NB4 (cell line): Measurements from ENCODE around the gene PDZRN3.

ENCODE experiments used
- DNase-seq: peaks from one replicate; pipeline ENCODE4 v3.0.0; 2010; ENCODE audit warnings: low read depth
- H3K4me3 ChIP-seq: one replicate; pipeline ENCODE4 v1.5.1; 2011; ENCODE audit warnings: mild to moderate bottlenecking, low read depth, low read length, moderate library complexity
- MYC ChIP-seq: IDR thresholded peaks from 2 replicates; pipeline ENCODE4 v1.6.1; 2011; ENCODE audit warnings: low read depth, low read length
- POLR2A ChIP-seq: IDR thresholded peaks from 2 replicates; pipeline ENCODE4 v1.6.1; 2011; ENCODE audit warnings: mild to moderate bottlenecking; ENCODE audit not compliant: insufficient read length; ENCODE audit errors: extremely low read depth
- TF ChIP-seq, protein P1 (sequence below): IDR thresholded peaks from 2 replicates; pipeline ENCODE4 v1.6.1; 2011; ENCODE audit warnings: low read depth, low read length
- TF ChIP-seq, protein P2 (sequence below): IDR thresholded peaks from one replicate; pipeline ENCODE4 v1.5.1; 2012; ENCODE audit warnings: low read depth, low read length

Gene PDZRN3

DNA sequence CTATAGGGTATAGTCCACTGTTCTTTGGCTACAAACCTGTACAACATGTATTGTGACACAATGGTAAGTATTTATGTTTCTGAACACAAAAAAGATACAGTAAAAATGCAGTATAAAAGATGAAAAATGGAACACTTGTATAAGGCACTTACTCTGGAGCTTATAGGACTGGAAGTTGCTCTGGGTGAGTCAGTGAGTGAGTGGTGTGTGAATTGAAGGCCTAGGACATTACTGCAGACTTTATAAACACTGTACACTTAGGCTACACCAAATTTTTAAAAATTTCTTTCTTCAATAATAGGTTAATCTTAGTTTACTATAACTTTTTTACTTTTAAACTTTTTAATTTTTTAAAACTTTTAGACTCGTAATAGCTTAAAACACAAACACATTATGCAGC lies 10.5 kb upstream of the PDZRN3 start:
- DNase-seq, result no peak
- TF ChIP-seq, protein P1, sequence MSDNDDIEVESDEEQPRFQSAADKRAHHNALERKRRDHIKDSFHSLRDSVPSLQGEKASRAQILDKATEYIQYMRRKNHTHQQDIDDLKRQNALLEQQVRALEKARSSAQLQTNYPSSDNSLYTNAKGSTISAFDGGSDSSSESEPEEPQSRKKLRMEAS, result no peak
- TF ChIP-seq, protein P2, sequence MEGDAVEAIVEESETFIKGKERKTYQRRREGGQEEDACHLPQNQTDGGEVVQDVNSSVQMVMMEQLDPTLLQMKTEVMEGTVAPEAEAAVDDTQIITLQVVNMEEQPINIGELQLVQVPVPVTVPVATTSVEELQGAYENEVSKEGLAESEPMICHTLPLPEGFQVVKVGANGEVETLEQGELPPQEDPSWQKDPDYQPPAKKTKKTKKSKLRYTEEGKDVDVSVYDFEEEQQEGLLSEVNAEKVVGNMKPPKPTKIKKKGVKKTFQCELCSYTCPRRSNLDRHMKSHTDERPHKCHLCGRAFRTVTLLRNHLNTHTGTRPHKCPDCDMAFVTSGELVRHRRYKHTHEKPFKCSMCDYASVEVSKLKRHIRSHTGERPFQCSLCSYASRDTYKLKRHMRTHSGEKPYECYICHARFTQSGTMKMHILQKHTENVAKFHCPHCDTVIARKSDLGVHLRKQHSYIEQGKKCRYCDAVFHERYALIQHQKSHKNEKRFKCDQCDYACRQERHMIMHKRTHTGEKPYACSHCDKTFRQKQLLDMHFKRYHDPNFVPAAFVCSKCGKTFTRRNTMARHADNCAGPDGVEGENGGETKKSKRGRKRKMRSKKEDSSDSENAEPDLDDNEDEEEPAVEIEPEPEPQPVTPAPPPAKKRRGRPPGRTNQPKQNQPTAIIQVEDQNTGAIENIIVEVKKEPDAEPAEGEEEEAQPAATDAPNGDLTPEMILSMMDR, result no peak
- no peak for TF ChIP-seq MYC
- no peak for TF ChIP-seq POLR2A
- no peak overlapping the region for H3K4me3 ChIP-seq

DNA sequence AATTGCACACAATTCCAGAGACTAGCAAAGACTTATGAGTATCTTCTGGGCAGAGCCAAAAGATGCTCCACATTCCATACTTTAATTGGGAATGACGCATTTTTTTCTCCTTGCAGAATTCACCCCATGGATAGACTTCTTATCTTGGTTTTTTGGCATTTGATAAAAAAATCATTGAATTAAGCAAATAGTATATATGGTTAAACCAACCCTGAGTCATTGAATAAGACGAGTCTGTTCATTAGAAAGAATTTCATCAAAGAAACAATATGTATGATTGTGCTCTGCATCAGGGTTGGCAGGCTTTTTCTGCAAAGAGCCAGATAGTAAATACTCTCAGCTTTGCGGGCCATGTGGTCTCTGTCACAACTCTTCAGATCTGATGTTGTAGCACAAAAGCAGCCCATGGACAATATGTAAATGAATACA lies 9.2 kb upstream of the PDZRN3 start:
- no peak for TF ChIP-seq POLR2A
- TF ChIP-seq, protein P2, result no peak
- no peak for DNase-seq
- H3K4me3 ChIP-seq, result no peak overlapping the region

DNA sequence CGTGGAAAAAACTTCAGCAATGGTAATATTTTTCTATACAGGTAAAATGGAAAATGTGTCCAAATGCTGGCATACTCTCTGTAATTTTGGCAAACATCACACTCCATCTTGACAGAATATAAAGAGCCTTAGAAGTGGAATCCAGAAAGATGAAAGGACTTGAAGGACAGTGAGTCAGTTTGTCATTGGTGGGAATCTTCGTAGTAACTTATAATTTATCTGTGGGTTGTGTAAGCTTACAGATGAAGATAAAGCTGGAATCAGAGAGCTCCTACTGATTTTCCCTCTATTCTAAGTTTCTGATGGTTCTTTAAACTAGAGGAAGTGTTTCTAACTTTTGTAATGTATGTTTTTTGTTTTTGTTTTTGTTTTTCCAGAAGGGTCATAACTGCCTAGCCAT lies 8.7 kb upstream of the PDZRN3 start:
- no peak overlapping the region for H3K4me3 ChIP-seq
- DNase-seq, result no peak
- TF ChIP-seq, protein P2, result no peak
- TF ChIP-seq, protein P1, result no peak
- no peak for TF ChIP-seq MYC
- TF ChIP-seq POLR2A, result no peak

DNA sequence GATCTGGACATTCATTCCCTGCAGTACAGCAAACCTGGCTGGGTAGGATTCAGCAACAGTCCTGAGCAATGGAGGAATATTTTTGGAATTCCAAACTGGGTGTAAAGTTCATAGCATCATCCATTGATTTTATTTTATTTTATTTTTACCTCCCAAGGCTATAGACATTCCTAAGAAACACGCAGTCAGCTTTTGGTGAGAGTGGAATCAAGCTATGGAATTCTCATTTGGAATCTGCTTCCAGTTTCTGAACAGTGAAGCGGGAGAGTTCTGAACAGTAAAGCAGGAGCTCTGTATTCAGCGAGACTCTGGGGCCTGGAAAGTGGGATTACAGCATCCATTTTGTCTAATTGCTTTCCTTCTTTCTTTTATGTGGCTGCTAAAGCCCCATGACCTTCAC lies 1.4 kb upstream of the PDZRN3 start:
- TF ChIP-seq, protein P1, result no peak
- TF ChIP-seq, protein P2, result no peak
- TF ChIP-seq MYC (no peak), POLR2A (no peak)
- no peak for DNase-seq
- no peak overlapping the region for H3K4me3 ChIP-seq

DNA sequence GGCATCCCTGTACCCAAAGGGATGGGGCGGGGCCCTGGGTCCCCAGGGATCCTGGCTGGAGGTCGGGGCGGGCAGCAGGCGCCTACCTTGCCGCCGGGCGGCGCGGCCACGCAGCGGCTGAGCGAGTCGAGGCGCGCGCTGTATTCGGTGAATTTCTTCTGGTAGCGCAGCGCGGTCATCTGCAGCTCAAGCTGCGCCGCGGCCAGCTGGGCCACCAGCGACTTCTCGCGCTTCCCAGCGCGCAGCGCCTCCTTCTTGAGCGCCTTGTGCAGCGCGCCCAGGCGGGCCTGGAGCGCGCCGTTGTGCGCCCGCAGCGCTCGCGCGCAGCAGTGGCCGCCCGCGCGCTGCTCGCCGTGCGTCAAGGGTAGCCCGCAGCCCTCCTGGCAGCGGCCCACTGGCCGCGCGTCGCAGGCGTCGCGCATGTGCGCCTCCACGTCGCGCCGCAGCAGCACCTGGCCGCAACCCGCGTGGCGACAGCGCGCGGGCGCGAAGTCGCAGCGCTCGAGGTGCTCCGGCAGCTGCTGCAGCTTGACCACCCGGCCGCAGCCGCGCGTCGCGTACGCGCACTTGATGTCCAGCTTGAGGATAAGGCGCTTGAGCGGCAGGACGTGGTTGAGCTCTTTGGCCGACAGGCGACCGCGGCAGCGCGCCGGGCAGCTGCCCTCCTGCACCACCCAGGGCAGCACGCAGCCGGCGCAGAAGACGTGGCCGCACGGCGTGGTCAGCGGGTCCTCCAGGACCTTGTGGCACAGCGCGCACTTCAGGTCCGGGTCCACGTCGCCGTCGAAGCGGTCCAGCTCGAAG lies 522 bp downstream of the PDZRN3 start:
- no peak overlapping the region for H3K4me3 ChIP-seq
- TF ChIP-seq, protein P1, result no peak
- TF ChIP-seq, protein P2, result no peak
- TF ChIP-seq MYC (no peak), POLR2A (no peak)
- no peak for DNase-seq
